Activated T-cell treated with anti-CD3 and anti-CD28 coated beads, Interleukin-2, amount 50 U/mL, for 4 hours (primary cell): ENCODE measurements around the gene GPRC5C. TPM values are rescaled to one million over a fixed set of nuclear protein-coding genes. Genes with fewer than 3 reads are reported as not detected.

Experiments used
- ATAC-seq, 2 donors: fragments of 200-7000 bp; cut with Tn5 transposase; one replicate each; pipeline ENCODE4 v1.10.0; 2021
- DNase-seq: peaks from one replicate; pipeline ENCODE4 v3.0.0-alpha.2; 2020
- H3K27me3 Mint-ChIP-seq: one replicate; pipeline ENCODE4 v1.8.0; 2021; ENCODE audit warnings: low read depth, mixed read lengths
- H3K36me3 Mint-ChIP-seq: one replicate; pipeline ENCODE4 v1.8.0; 2022; ENCODE audit warnings: mixed read lengths; ENCODE audit not compliant: insufficient read depth
- H3K4me1 Mint-ChIP-seq: one replicate; pipeline ENCODE4 v1.8.0; 2021; ENCODE audit warnings: low read depth, mixed read lengths
- H3K4me3 Mint-ChIP-seq: one replicate; pipeline ENCODE4 v1.8.0; 2021; ENCODE audit warnings: mild to moderate bottlenecking, moderate library complexity, mixed read lengths
- H3K9me3 Mint-ChIP-seq: one replicate; pipeline ENCODE4 v1.8.0; 2021; ENCODE audit warnings: mixed read lengths
- total RNA-seq, 3 donors: library from RNA; stranded (reverse); gene quantifications; one replicate each; pipeline ENCODE4 v1.2.1, GENCODE V29; 2021

GPRC5C gene
- total RNA-seq, result under 1 TPM; 0.49 to 0.76 (median 0.63) TPM

GRCh38 chr17:74431568-74432423, at the start of gene GPRC5C:
TSS of gene GPRC5C (plus strand) at chr17:74432088. CDS start at chr17:74439777, 7,689 bp downstream.
- peaks cover 1% of the 10 kb centered on the region for H3K36me3 Mint-ChIP-seq
- no peaks in the 10 kb centered on the region for H3K9me3 Mint-ChIP-seq
- DNase-seq (peak; percentile 47), ATAC-seq (peak; percentile 67 to 76)
- H3K4me3 Mint-ChIP-seq, result peak within 1 kb of the TSS; percentile 67
- peaks cover 16% of the 10 kb centered on the region for H3K4me1 Mint-ChIP-seq
- peaks cover 54% of the 10 kb centered on the region for H3K27me3 Mint-ChIP-seq

GRCh38 chr17:74383141-74383540, 48.7 kb upstream of the GPRC5C start:
- Mint-ChIP-seq H3K4me3 (no peak overlapping the region), H3K4me1 (no peaks in the 10 kb centered on the region), H3K36me3 (no peaks in the 10 kb centered on the region), H3K27me3 (no peaks in the 10 kb centered on the region), H3K9me3 (no peaks in the 10 kb centered on the region)
- no peak for ATAC-seq
- DNase-seq, result no peak

- no peaks in the 10 kb centered on the region for H3K36me3 Mint-ChIP-seq
- no peak overlapping the region for H3K4me3 Mint-ChIP-seq
- H3K4me1 Mint-ChIP-seq, result no peaks in the 10 kb centered on the region
- H3K27me3 Mint-ChIP-seq, result no peaks in the 10 kb centered on the region
- no peaks in the 10 kb centered on the region for H3K9me3 Mint-ChIP-seq
- ATAC-seq, result no peak
- no peak for DNase-seq
Measured at GRCh38 chr17:74385201-74385600, 46.7 kb upstream of the GPRC5C start.

GRCh38 chr17:74386386-74386785, 45.5 kb upstream of the GPRC5C start:
- DNase-seq (no peak), ATAC-seq (no peak)
- H3K27me3 Mint-ChIP-seq, result no peaks in the 10 kb centered on the region
- H3K4me1 Mint-ChIP-seq, result no peaks in the 10 kb centered on the region
- H3K4me3 Mint-ChIP-seq, result no peak overlapping the region
- H3K36me3 Mint-ChIP-seq, result no peaks in the 10 kb centered on the region
- no peaks in the 10 kb centered on the region for H3K9me3 Mint-ChIP-seq

GRCh38 chr17:74387365-74388218, 44.3 kb upstream of the GPRC5C start:
- no peak overlapping the region for H3K4me3 Mint-ChIP-seq
- H3K36me3 Mint-ChIP-seq, result no peaks in the 10 kb centered on the region

GRCh38 chr17:74389084-74389753, 42.7 kb upstream of the GPRC5C start:
- no peaks in the 10 kb centered on the region for H3K27me3 Mint-ChIP-seq
- DNase-seq, result no peak
- no peak for ATAC-seq
- no peak overlapping the region for H3K4me3 Mint-ChIP-seq
- no peaks in the 10 kb centered on the region for H3K9me3 Mint-ChIP-seq
- H3K4me1 Mint-ChIP-seq, result no peaks in the 10 kb centered on the region
- no peaks in the 10 kb centered on the region for H3K36me3 Mint-ChIP-seq

More at GRCh38 chr17:74387365-74388218, 44.3 kb upstream of the GPRC5C start:
- Mint-ChIP-seq H3K9me3 (no peaks in the 10 kb centered on the region), H3K27me3 (no peaks in the 10 kb centered on the region), H3K4me1 (no peaks in the 10 kb centered on the region)
- DNase-seq (no peak), ATAC-seq (no peak)

- no peaks in the 10 kb centered on the region for H3K4me1 Mint-ChIP-seq
- ATAC-seq (no peak), DNase-seq (no peak)
- H3K9me3 Mint-ChIP-seq, result no peaks in the 10 kb centered on the region
- no peaks in the 10 kb centered on the region for H3K36me3 Mint-ChIP-seq
- no peak overlapping the region for H3K4me3 Mint-ChIP-seq
- H3K27me3 Mint-ChIP-seq, result no peaks in the 10 kb centered on the region
Measured at GRCh38 chr17:74389937-74390679, 41.8 kb upstream of the GPRC5C start.

GRCh38 chr17:74390680-74391653, 40.9 kb upstream of the GPRC5C start:
- ATAC-seq (no peak), DNase-seq (no peak)
- H3K4me1 Mint-ChIP-seq, result no peaks in the 10 kb centered on the region
- peaks cover 3% of the 10 kb centered on the region for H3K27me3 Mint-ChIP-seq
- H3K36me3 Mint-ChIP-seq, result no peaks in the 10 kb centered on the region
- no peak overlapping the region for H3K4me3 Mint-ChIP-seq
- no peaks in the 10 kb centered on the region for H3K9me3 Mint-ChIP-seq

- Mint-ChIP-seq H3K4me3 (no peak overlapping the region), H3K27me3 (peaks cover 3% of the 10 kb centered on the region), H3K4me1 (no peaks in the 10 kb centered on the region), H3K9me3 (no peaks in the 10 kb centered on the region), H3K36me3 (no peaks in the 10 kb centered on the region)
- ATAC-seq (no peak), DNase-seq (no peak)
Measured at GRCh38 chr17:74391771-74392170, 40.1 kb upstream of the GPRC5C start.

- H3K4me1 Mint-ChIP-seq, result no peaks in the 10 kb centered on the region
- peaks cover 3% of the 10 kb centered on the region for H3K27me3 Mint-ChIP-seq
- no peaks in the 10 kb centered on the region for H3K9me3 Mint-ChIP-seq
- ATAC-seq (no peak), DNase-seq (no peak)
- no peaks in the 10 kb centered on the region for H3K36me3 Mint-ChIP-seq
- H3K4me3 Mint-ChIP-seq, result no peak overlapping the region
Measured at GRCh38 chr17:74392848-74393247, 39.0 kb upstream of the GPRC5C start.

- Mint-ChIP-seq H3K4me1 (no peaks in the 10 kb centered on the region), H3K36me3 (no peaks in the 10 kb centered on the region), H3K9me3 (no peaks in the 10 kb centered on the region), H3K27me3 (peaks cover 3% of the 10 kb centered on the region), H3K4me3 (no peak overlapping the region)
- no peak for ATAC-seq
- no peak for DNase-seq
Measured at GRCh38 chr17:74393346-74393942, 38.4 kb upstream of the GPRC5C start.

- no peak for DNase-seq
- no peak for ATAC-seq
- Mint-ChIP-seq H3K27me3 (peaks cover 3% of the 10 kb centered on the region), H3K36me3 (no peaks in the 10 kb centered on the region), H3K4me1 (no peaks in the 10 kb centered on the region), H3K4me3 (no peak overlapping the region), H3K9me3 (no peaks in the 10 kb centered on the region)
Measured at GRCh38 chr17:74394275-74394950, 37.5 kb upstream of the GPRC5C start.
